H9 (cell line): Measurements from ENCODE around the gene AKAP12. TPM values are rescaled to one million over a fixed set of nuclear protein-coding genes. Genes with fewer than 3 reads are reported as not detected.

Experiments used
- DNase-seq: peaks from one replicate; pipeline ENCODE4 v3.0.0-alpha.2; 2017
- H2AFZ ChIP-seq: one replicate; pipeline ENCODE4 v1.6.1; 2013; ENCODE audit warnings: mild to moderate bottlenecking, low read length, control low read depth, moderate library complexity
- H2AK5ac ChIP-seq: 2 replicates; pipeline ENCODE4 v1.6.1; 2013; ENCODE audit warnings: low read length, control low read depth, mixed read lengths; ENCODE audit not compliant: insufficient read length
- H2BK120ac ChIP-seq: one replicate; pipeline ENCODE4 v1.6.1; 2013; ENCODE audit warnings: low read depth, mild to moderate bottlenecking, low read length, control low read depth, inconsistent platforms; ENCODE audit not compliant: poor library complexity, severe bottlenecking
- H2BK12ac ChIP-seq: 2 replicates; pipeline ENCODE4 v1.6.1; 2013; ENCODE audit warnings: low read length, control low read depth, mixed read lengths, low read depth; ENCODE audit not compliant: insufficient read length
- H2BK15ac ChIP-seq: 2 replicates; pipeline ENCODE4 v1.6.1; 2013; ENCODE audit warnings: low read depth, low read length, control low read depth
- H2BK20ac ChIP-seq: one replicate; pipeline ENCODE4 v1.6.1; 2013; ENCODE audit warnings: low read depth, mild to moderate bottlenecking, low read length, control low read depth, inconsistent platforms; ENCODE audit not compliant: poor library complexity, severe bottlenecking
- H2BK5ac ChIP-seq: 2 replicates; pipeline ENCODE4 v1.6.1; 2013; ENCODE audit warnings: low read length, control low read depth, mixed read lengths; ENCODE audit not compliant: insufficient read length
- H3K14ac ChIP-seq: 2 replicates; pipeline ENCODE4 v1.6.1; 2013; ENCODE audit warnings: low read length, control low read depth; ENCODE audit not compliant: insufficient read depth
- H3K18ac ChIP-seq: 2 replicates; pipeline ENCODE4 v1.6.1; 2013; ENCODE audit warnings: low read depth, mild to moderate bottlenecking, mixed read lengths, low read length, control low read depth; ENCODE audit not compliant: insufficient read length
- H3K23ac ChIP-seq: 2 replicates; pipeline ENCODE4 v1.6.1; 2013; ENCODE audit warnings: low read length, control low read depth, mixed read lengths, low read depth; ENCODE audit not compliant: insufficient read length
- H3K23me2 ChIP-seq: 2 replicates; pipeline ENCODE4 v1.6.1; 2013; ENCODE audit warnings: low read depth, mild to moderate bottlenecking, mixed read lengths, low read length, control low read depth; ENCODE audit not compliant: insufficient read length, poor library complexity, severe bottlenecking
- H3K27ac ChIP-seq: 2 replicates; pipeline ENCODE4 v1.5.1; 2013; ENCODE audit warnings: low read length, control low read depth, mixed read lengths, low read depth; ENCODE audit not compliant: insufficient read length
- H3K27me3 ChIP-seq: 2 replicates; pipeline ENCODE4 v1.6.1; 2013; ENCODE audit warnings: low read length, control low read depth, inconsistent platforms; ENCODE audit not compliant: insufficient read depth
- H3K4ac ChIP-seq: 2 replicates; pipeline ENCODE4 v1.6.1; 2013; ENCODE audit warnings: low read depth, mild to moderate bottlenecking, control low read depth, inconsistent platforms, low read length, moderate library complexity
- H3K4me1 ChIP-seq: 2 replicates; pipeline ENCODE4 v1.6.1; 2013; ENCODE audit warnings: low read length, control low read depth, inconsistent platforms; ENCODE audit not compliant: insufficient read depth
- H3K4me2 ChIP-seq: 2 replicates; pipeline ENCODE4 v1.6.1; 2013; ENCODE audit warnings: low read length, control low read depth, mixed read lengths; ENCODE audit not compliant: insufficient read length, insufficient read depth
- H3K56ac ChIP-seq: 2 replicates; pipeline ENCODE4 v1.6.1; 2013; ENCODE audit warnings: low read depth, mild to moderate bottlenecking, mixed read lengths, low read length, control low read depth; ENCODE audit not compliant: insufficient read length
- H3K79me1 ChIP-seq: 2 replicates; pipeline ENCODE4 v1.6.1; 2013; ENCODE audit warnings: low read depth, mild to moderate bottlenecking, moderate library complexity, low read length, control low read depth, inconsistent platforms; ENCODE audit not compliant: insufficient read depth, poor library complexity, severe bottlenecking
- H3K79me2 ChIP-seq: 2 replicates; pipeline ENCODE4 v1.6.1; 2013; ENCODE audit warnings: low read length, control low read depth, inconsistent platforms; ENCODE audit not compliant: insufficient read depth
- H3K9ac ChIP-seq: 2 replicates; pipeline ENCODE4 v1.6.1; 2013; ENCODE audit warnings: low read length, control low read depth, mixed read lengths; ENCODE audit not compliant: insufficient read length; ENCODE audit errors: extremely low read depth
- H3K9me3 ChIP-seq: one replicate; pipeline ENCODE4 v1.6.1; 2013; ENCODE audit warnings: low read depth, low read length, inconsistent platforms; ENCODE audit not compliant: control insufficient read depth
- H3T11ph ChIP-seq: one replicate; pipeline ENCODE4 v1.6.1; 2013; ENCODE audit warnings: mild to moderate bottlenecking, low read length, control low read depth, inconsistent platforms
- H4K20me1 ChIP-seq: one replicate; pipeline ENCODE4 v1.6.1; 2013; ENCODE audit not compliant: control insufficient read depth, insufficient read length, insufficient read depth
- H4K5ac ChIP-seq: 2 replicates; pipeline ENCODE4 v1.6.1; 2013; ENCODE audit warnings: low read depth, mild to moderate bottlenecking, mixed read lengths, low read length, control low read depth; ENCODE audit not compliant: insufficient read length
- H4K8ac ChIP-seq: replicated peaks from 2 replicates; pipeline ENCODE4 v1.6.1; 2013; ENCODE audit warnings: low read length, control low read depth, mixed read lengths, low read depth; ENCODE audit not compliant: insufficient read length
- H4K91ac ChIP-seq: 2 replicates; pipeline ENCODE4 v1.6.1; 2013; ENCODE audit warnings: low read depth, mild to moderate bottlenecking, moderate library complexity, mixed read lengths, low read length, control low read depth; ENCODE audit not compliant: insufficient read length
- H3K27ac Mint-ChIP-seq, 3 experiments: 2 replicates in 2 of 3; 3 replicates in 1 of 3; pipeline ENCODE4 v1.8.0; 2020 to 2021; ENCODE audit warnings: mixed read lengths in 3 of 3, mild to moderate bottlenecking in 1 of 3, moderate library complexity in 1 of 3
- H3K27me3 Mint-ChIP-seq: 2 replicates; pipeline ENCODE4 v1.8.0; 2021; ENCODE audit warnings: low read depth, mild to moderate bottlenecking, moderate library complexity, mixed read lengths
- H3K36me3 Mint-ChIP-seq, 3 experiments: 2 replicates in 2 of 3; 3 replicates in 1 of 3; pipeline ENCODE4 v1.8.0; 2020 to 2021; ENCODE audit warnings: low read depth in 3 of 3, mixed read lengths in 3 of 3; ENCODE audit not compliant: insufficient read depth in 1 of 3
- H3K4me1 Mint-ChIP-seq, 2 experiments: 2 replicates each; pipeline ENCODE4 v1.8.0; 2020; ENCODE audit warnings: mixed read lengths in 2 of 2
- H3K4me3 Mint-ChIP-seq, 2 experiments: 2 replicates in 1 of 2; 3 replicates in 1 of 2; pipeline ENCODE4 v1.8.0; 2020 to 2021; ENCODE audit warnings: mild to moderate bottlenecking in 2 of 2, mixed read lengths in 2 of 2, moderate library complexity in 1 of 2
- H3K9me3 Mint-ChIP-seq, 2 experiments: 2 replicates in 1 of 2; 3 replicates in 1 of 2; pipeline ENCODE4 v1.8.0; 2020; ENCODE audit warnings: mild to moderate bottlenecking in 2 of 2, mixed read lengths in 2 of 2, moderate library complexity in 1 of 2
- WGBS: extraction: QIAGEN DNeasy Blood & Tissue Kit; methylation state at CpG from one replicate; pipeline ENCODE4 v1.1.7; 2013; ENCODE audit warnings: missing lambda C conversion rate, low lambda C conversion rate, mixed read lengths; ENCODE audit not compliant: insufficient read length; ENCODE audit errors: extremely low coverage; 5-methylcytosine and 5-hydroxymethylcytosine counted together
- total RNA-seq: library from RNA; stranded (reverse); gene quantifications from 2 replicates; pipeline ENCODE4 v1.2.1, GENCODE V29; 2021
- TF ChIP-seq, protein P1 (sequence below): fragments of 200-600 bp; sonication (generic); conservative IDR thresholded peaks from 3 replicates; pipeline ENCODE4 v1.8.0; 2021; ENCODE audit warnings: antibody characterized with exemption, mild to moderate bottlenecking

The AKAP12 gene
- total RNA-seq, 1 experiment from 2014 or later = 52.3 TPM

DNA sequence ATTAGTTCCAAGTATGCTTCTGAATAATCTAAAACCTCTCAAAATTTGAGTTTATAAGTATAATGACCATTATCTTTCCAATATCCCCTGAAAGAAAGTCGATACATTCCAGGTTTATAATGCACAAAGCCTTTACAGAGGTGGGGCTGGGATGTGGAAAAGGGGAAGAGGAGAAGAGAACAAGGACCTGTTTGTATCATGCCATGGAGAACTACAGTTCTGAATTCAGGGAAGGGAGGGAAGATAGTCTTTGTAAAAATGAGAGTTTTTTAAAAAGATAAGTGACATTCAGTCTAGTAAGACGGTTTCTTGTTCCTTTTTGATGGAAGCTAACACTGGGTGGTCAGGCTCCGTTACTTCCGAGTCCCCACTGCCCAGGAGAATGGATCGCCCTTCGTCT lies 125.5 kb downstream of the AKAP12 start:
- Histone ChIP-seq H3K4me2 (no peak overlapping the region), H2BK5ac (no peak overlapping the region), H3K23me2 (no peaks in the 10 kb centered on the region), H3K79me2 (no peaks in the 10 kb centered on the region), H3K27me3 (no peaks in the 10 kb centered on the region), H2BK12ac (no peak overlapping the region), H3K14ac (no peak overlapping the region), H4K91ac (no peak overlapping the region), H3K4me1 (no peaks in the 10 kb centered on the region), H3K56ac (no peak overlapping the region), H3K27ac (no peak overlapping the region), H3K23ac (no peak overlapping the region), H4K8ac (no peak overlapping the region), H3K4ac (no peak overlapping the region), H3K18ac (no peak overlapping the region), H2AK5ac (no peak overlapping the region), H3K9ac (no peak overlapping the region), H4K20me1 (no peaks in the 10 kb centered on the region), H4K5ac (no peak overlapping the region), H3T11ph (no peak overlapping the region), H2BK120ac (no peak overlapping the region), H2AFZ (no peak overlapping the region), H2BK15ac (no peak overlapping the region), H3K79me1 (no peaks in the 10 kb centered on the region), H2BK20ac (no peak overlapping the region), H3K9me3 (no peaks in the 10 kb centered on the region)
- peaks cover 22 to 53% (median 31%) of the 10 kb centered on the region in 3 experiments; a peak in 6 of 7 replicates for H3K36me3 Mint-ChIP-seq
- H3K4me1 Mint-ChIP-seq = peaks cover 2 to 5% of the 10 kb centered on the region in 2 experiments; a peak in 3 of 4 replicates
- WGBS = no CpG with 5 or more reads among the region's 6 CpGs
- no peaks in the 10 kb centered on the region for H3K27me3 Mint-ChIP-seq
- TF ChIP-seq, protein P1, sequence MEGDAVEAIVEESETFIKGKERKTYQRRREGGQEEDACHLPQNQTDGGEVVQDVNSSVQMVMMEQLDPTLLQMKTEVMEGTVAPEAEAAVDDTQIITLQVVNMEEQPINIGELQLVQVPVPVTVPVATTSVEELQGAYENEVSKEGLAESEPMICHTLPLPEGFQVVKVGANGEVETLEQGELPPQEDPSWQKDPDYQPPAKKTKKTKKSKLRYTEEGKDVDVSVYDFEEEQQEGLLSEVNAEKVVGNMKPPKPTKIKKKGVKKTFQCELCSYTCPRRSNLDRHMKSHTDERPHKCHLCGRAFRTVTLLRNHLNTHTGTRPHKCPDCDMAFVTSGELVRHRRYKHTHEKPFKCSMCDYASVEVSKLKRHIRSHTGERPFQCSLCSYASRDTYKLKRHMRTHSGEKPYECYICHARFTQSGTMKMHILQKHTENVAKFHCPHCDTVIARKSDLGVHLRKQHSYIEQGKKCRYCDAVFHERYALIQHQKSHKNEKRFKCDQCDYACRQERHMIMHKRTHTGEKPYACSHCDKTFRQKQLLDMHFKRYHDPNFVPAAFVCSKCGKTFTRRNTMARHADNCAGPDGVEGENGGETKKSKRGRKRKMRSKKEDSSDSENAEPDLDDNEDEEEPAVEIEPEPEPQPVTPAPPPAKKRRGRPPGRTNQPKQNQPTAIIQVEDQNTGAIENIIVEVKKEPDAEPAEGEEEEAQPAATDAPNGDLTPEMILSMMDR = no peak
- H3K4me3 Mint-ChIP-seq = no peak overlapping the region
- no peak for DNase-seq
- no peaks in the 10 kb centered on the region for H3K9me3 Mint-ChIP-seq
- H3K27ac Mint-ChIP-seq = 0 out of 7 replicates have a peak overlapping the region, but pooled peaks of 1 of the 3 experiments have one; percentile 34
